HUES48 (cell line): ENCODE data around the gene FAM163B.

ENCODE experiments used
- H3K27ac ChIP-seq: one replicate; pipeline ENCODE4 v1.7.0; 2013; ENCODE audit warnings: low read depth, low read length, inconsistent platforms
- H3K27me3 ChIP-seq: 2 replicates; pipeline ENCODE4 v1.6.1; 2013; ENCODE audit warnings: mild to moderate bottlenecking, low read length; ENCODE audit not compliant: control insufficient read depth, insufficient read depth
- H3K36me3 ChIP-seq: 2 replicates; pipeline ENCODE4 v1.6.1; 2013; ENCODE audit warnings: low read length; ENCODE audit not compliant: control insufficient read depth, insufficient read depth
- H3K4me1 ChIP-seq: 2 replicates; pipeline ENCODE4 v1.6.1; 2013; ENCODE audit warnings: mild to moderate bottlenecking, low read length; ENCODE audit not compliant: control insufficient read depth, insufficient read depth
- H3K4me3 ChIP-seq: 2 replicates; pipeline ENCODE4 v1.5.1; 2013; ENCODE audit warnings: mild to moderate bottlenecking, low read depth, low read length
- H3K9ac ChIP-seq: 2 replicates; pipeline ENCODE4 v1.6.1; 2013; ENCODE audit warnings: mild to moderate bottlenecking, low read depth, low read length, moderate library complexity
- H3K9me3 ChIP-seq: 2 replicates; pipeline ENCODE4 v1.6.1; 2013; ENCODE audit warnings: low read length; ENCODE audit not compliant: control insufficient read depth, insufficient read depth

The FAM163B gene

GRCh38 chr9:133580419-133580738 is 28.8 kb downstream of the FAM163B start:
- H3K27ac ChIP-seq, result no peak overlapping the region
- H3K36me3 ChIP-seq, result no peaks in the 10 kb centered on the region
- no peak overlapping the region for H3K9ac ChIP-seq
- H3K4me3 ChIP-seq, result no peak overlapping the region
- no peaks in the 10 kb centered on the region; the same call in 1 of the 2 replicates for H3K27me3 ChIP-seq
- H3K4me1 ChIP-seq, result peaks cover 17% of the 10 kb centered on the region
- no peaks in the 10 kb centered on the region for H3K9me3 ChIP-seq

- no peak overlapping the region for H3K27ac ChIP-seq
- no peaks in the 10 kb centered on the region for H3K9me3 ChIP-seq
- no peak overlapping the region for H3K9ac ChIP-seq
- no peaks in the 10 kb centered on the region for H3K36me3 ChIP-seq
- H3K4me1 ChIP-seq, result peaks cover 16% of the 10 kb centered on the region
- no peak overlapping the region for H3K4me3 ChIP-seq
- H3K27me3 ChIP-seq, result no peaks in the 10 kb centered on the region; the same call in 1 of the 2 replicates
Observed at GRCh38 chr9:133579601-133580418, 29.4 kb downstream of the FAM163B start.

GRCh38 chr9:133578524-133579441 is 30.4 kb downstream of the FAM163B start:
- Histone ChIP-seq H3K9ac (no peak overlapping the region), H3K9me3 (no peaks in the 10 kb centered on the region), H3K27ac (no peak overlapping the region), H3K4me1 (peaks cover 8% of the 10 kb centered on the region; the same call in 1 of the 2 replicates), H3K27me3 (no peaks in the 10 kb centered on the region; the same call in 1 of the 2 replicates), H3K4me3 (no peak overlapping the region), H3K36me3 (no peaks in the 10 kb centered on the region)

GRCh38 chr9:133577737-133578112 is 31.5 kb downstream of the FAM163B start:
- H3K27me3 ChIP-seq, result no peaks in the 10 kb centered on the region; the same call in 1 of the 2 replicates
- no peak overlapping the region for H3K27ac ChIP-seq
- H3K9ac ChIP-seq, result no peak overlapping the region

GRCh38 chr9:133576875-133577736 is 32.1 kb downstream of the FAM163B start:
- Histone ChIP-seq H3K4me3 (no peak overlapping the region), H3K27ac (no peak overlapping the region), H3K9ac (no peak overlapping the region), H3K9me3 (no peaks in the 10 kb centered on the region), H3K4me1 (peaks cover 7% of the 10 kb centered on the region; the same call in 1 of the 2 replicates), H3K27me3 (no peaks in the 10 kb centered on the region; the same call in 1 of the 2 replicates), H3K36me3 (no peaks in the 10 kb centered on the region)

More at GRCh38 chr9:133577737-133578112, 31.5 kb downstream of the FAM163B start:
- Histone ChIP-seq H3K9me3 (no peaks in the 10 kb centered on the region), H3K36me3 (no peaks in the 10 kb centered on the region), H3K4me3 (no peak overlapping the region), H3K4me1 (peaks cover 8% of the 10 kb centered on the region; the same call in 1 of the 2 replicates)

GRCh38 chr9:133576031-133576874 is 32.9 kb downstream of the FAM163B start:
- Histone ChIP-seq H3K4me3 (no peak overlapping the region), H3K4me1 (peaks cover 3% of the 10 kb centered on the region; the same call in 1 of the 2 replicates), H3K27ac (no peak overlapping the region), H3K9me3 (no peaks in the 10 kb centered on the region), H3K36me3 (no peaks in the 10 kb centered on the region), H3K27me3 (no peaks in the 10 kb centered on the region; the same call in 1 of the 2 replicates), H3K9ac (no peak overlapping the region)

- Histone ChIP-seq H3K9ac (no peak overlapping the region), H3K9me3 (no peaks in the 10 kb centered on the region), H3K27me3 (no peaks in the 10 kb centered on the region), H3K4me1 (peaks cover 3% of the 10 kb centered on the region; the same call in 1 of the 2 replicates), H3K36me3 (no peaks in the 10 kb centered on the region), H3K4me3 (no peak overlapping the region), H3K27ac (no peak overlapping the region)
Observed at GRCh38 chr9:133575186-133576030, 33.8 kb downstream of the FAM163B start.

GRCh38 chr9:133574771-133575170 is 34.4 kb downstream of the FAM163B start:
- Histone ChIP-seq H3K9me3 (no peaks in the 10 kb centered on the region), H3K36me3 (no peaks in the 10 kb centered on the region), H3K9ac (no peak overlapping the region), H3K4me1 (peaks cover 3% of the 10 kb centered on the region; the same call in 1 of the 2 replicates), H3K27ac (no peak overlapping the region), H3K4me3 (no peak overlapping the region), H3K27me3 (no peaks in the 10 kb centered on the region)

GRCh38 chr9:133573791-133574515 is 35.2 kb downstream of the FAM163B start:
- no peak overlapping the region for H3K9ac ChIP-seq
- no peaks in the 10 kb centered on the region for H3K9me3 ChIP-seq
- no peak overlapping the region for H3K27ac ChIP-seq
- no peak overlapping the region for H3K4me3 ChIP-seq
- H3K4me1 ChIP-seq, result no peaks in the 10 kb centered on the region
- H3K36me3 ChIP-seq, result no peaks in the 10 kb centered on the region
- H3K27me3 ChIP-seq, result no peaks in the 10 kb centered on the region
